HG02678 (cell line): Measurements from ENCODE around the gene ZFHX3.

Experiments used
- ATAC-seq: cut with Tn5 transposase; IDR thresholded peaks from one replicate; pipeline ENCODE4 v1.9.1; 2021; ENCODE audit warnings: mild to moderate bottlenecking, moderate library complexity; ENCODE audit not compliant: unreplicated experiment

ZFHX3 gene

GRCh38 chr16:72811876-72812275, 236.1 kb downstream of the ZFHX3 start:
- ATAC-seq: no peak

- no peak for ATAC-seq
These were observed 236.7 kb downstream of the ZFHX3 start for GRCh38 chr16:72811188-72811720.

DNA sequence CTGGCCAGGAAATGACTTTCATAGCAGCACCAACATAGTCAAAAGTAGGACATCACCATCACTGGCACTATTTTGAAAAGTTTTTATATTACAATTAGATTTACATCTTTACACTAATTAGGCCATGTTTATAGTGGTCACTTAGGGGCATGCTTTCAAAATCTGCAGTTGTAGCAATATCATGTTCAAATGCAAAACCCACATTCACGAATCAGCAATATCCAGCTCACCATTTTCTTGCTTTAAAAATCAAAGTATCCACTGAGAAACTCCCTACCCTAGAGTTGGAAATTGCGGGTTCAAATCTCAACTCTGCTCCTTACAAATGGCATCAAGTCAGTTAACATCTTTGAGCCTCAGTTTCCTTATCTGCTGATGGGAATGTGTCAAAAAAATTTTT, 237.4 kb downstream of the ZFHX3 start:
- ATAC-seq: no peak

DNA sequence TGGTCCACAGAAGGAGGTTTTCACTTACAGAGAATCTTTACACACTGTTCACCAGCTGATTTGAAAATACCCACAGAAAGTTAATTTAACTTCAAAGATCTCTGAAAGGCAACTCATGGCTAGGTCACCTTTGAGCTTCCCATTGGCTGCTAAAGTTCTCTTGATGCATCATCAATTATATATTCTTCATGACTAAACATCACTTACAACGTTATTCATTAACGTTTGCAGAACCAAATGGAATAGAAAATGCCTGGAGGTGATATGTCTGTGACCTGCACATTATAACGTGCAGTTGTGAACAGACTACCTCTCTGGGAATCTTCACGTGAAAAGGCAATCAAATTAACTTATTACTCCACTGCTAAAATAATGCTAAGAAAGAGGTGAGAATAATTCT, 238.5 kb downstream of the ZFHX3 start:
- ATAC-seq: no peak

DNA sequence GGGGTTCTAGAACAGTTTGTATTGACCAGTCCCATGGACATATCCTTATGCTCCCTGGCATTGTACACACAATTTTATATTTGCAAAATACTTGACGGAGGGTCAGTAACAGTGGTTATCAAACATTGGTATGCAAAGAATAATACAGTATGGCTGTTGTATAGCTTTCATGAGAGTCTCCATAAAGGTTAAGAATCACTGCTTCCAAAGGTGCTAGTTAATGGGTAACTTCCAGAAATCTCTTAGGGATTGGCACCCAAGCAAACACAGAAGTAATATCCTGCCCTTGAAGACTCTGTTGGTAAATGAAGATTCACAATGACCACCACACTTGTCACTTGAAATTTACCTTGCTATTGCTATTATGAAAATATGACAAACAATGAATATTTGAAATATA, 239.2 kb downstream of the ZFHX3 start:
- ATAC-seq: no peak

DNA sequence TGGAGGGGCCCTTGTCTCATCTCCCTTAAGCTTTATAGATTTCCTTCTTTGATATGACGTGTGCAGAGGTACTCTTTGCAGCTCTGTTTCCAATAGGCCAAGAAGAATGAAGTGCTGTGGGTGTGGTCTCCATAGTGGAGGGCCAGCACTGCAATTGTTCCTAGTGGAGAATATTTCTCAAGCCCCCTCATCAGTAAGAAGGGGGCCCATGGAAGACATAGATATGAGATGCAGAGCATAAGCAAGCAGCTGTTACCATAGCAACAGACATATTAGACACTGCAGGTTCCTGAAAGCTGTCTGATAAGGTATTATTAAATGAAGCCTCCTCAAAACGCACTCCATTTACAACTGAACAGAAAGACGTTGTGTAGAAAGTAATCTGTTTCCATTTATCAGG, 240.7 kb downstream of the ZFHX3 start:
- ATAC-seq: no peak

DNA sequence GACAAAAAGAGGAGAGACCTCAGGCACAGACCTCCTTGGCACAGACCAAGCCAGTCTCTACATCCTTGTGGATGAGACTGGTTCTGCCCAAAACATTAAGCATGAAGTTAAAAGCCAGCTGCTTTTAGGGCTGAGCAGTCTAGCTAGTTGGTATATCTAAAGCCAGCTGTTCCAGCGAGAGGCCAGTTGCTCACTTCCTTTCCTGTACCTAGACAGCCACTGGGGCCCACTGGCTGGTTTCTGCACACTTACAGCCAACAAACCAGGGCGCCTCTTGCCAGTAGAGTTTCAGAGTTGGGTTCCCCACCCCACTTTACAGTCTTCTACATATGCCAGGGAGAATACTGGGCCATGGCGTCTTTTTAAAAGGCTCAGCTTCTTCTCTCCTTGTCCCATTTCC, 242.4 kb downstream of the ZFHX3 start:
- no peak for ATAC-seq

- ATAC-seq: no peak
These were observed 247.3 kb downstream of the ZFHX3 start for GRCh38 chr16:72800524-72801161.

DNA sequence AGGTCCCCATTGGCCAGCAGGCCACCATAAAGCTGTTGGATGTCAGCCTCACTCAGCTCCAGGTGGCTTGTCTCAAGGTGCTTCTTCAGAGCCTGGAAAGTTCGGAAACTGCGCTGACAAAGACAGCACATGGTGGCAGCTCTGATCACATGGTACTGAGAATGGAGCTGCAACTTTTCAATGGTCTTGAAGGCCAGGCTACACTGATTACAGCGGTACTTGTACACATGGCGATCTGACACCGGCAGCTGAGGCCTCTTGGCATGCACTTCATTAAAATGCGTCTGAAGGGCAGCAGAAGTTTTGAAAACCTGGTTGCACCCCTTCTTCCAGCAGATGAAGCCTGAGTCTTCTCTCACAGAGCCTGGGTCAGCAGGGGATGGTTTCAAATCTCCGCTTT, 249.7 kb downstream of the ZFHX3 start:
- ATAC-seq: no peak

GRCh38 chr16:72797621-72798020, 250.3 kb downstream of the ZFHX3 start:
- ATAC-seq: no peak

- no peak for ATAC-seq
These were observed 251.7 kb downstream of the ZFHX3 start for GRCh38 chr16:72796222-72796621.

GRCh38 chr16:72794986-72795385, 252.9 kb downstream of the ZFHX3 start:
- ATAC-seq: no peak

DNA sequence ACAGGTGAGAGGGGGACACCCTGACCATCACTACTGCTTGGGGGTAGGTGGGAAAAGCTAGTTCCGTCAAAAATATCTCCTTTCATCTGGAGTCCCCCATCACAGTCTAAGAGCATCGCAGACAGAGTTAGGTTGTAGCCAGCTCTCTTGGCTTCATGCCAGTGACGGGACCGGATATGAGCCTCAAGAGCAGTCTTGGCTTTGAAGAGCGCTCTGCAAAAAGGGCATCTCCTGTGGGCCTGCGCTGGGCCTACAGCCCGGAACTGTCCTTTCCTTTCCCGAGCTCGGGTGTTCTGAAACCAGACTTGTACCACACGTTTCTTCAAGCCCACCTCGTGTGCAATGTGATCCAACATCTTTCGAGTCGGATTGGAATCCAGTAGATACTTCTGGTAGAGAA, 253.6 kb downstream of the ZFHX3 start:
- no peak for ATAC-seq

GRCh38 chr16:72793716-72794115, 254.2 kb downstream of the ZFHX3 start:
- no peak for ATAC-seq

DNA sequence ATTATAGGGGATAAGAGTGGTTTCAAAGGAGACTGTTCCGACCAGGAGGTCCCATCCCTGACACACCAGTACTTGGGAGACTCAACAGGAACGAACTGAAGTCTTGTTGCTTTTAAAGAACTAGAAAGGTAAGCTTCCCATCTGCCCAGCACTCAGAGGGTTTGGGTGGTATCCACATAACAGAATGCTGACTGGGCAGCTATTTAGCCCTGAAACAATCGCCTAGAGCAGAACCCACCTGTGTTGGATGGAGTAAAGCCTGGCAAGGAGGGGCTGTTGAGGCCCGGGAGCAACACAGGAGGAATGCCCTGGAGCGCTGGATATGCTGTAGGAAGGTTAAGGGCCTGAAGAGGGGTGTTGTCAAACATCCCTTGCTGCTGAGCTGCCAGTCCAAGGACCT, 254.9 kb downstream of the ZFHX3 start:
- ATAC-seq: no peak

GRCh38 chr16:72791786-72792185, 256.1 kb downstream of the ZFHX3 start:
- no peak for ATAC-seq

DNA sequence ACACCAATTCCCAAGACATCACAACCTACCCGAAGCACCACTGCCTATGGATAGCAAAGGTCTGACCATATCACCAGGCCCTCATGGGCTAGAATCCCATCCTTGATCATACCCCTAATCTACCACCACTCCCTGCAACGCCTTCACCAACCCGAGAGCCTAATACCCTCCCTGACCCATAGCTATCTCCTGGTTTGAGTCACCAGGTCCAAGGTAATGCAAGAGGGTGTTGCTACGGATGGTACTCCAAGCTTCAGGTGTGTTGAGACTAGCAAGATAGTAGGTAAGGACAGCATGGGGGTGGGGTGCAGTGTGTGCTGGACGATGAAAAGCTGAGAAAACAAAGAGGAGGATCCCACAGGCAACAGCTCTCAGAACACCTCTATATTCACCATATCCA, 258.0 kb downstream of the ZFHX3 start:
- no peak for ATAC-seq

DNA sequence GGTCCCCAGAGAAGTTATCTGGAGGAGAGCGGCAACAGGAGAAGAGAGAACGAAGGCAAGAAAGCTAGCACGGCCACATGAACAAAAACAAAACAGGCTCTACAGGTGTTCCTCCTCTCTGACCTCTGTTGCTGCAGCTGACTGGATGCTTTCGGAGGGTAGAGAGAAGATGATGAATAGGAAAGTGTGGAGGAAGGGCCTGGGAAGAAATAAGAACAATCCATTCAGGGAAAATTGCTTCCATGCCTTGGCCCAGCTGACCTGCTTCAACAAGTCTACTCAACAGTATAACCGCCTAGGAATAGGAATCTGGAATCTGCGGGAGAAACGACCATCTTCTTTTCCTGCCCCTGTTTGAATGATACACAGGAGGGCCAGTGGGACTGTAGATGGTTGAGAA, 258.5 kb downstream of the ZFHX3 start:
- ATAC-seq: no peak

GRCh38 chr16:72788269-72788809, 259.6 kb downstream of the ZFHX3 start:
- no peak for ATAC-seq

- ATAC-seq: peak; percentile 90
These were observed 260.2 kb downstream of the ZFHX3 start for GRCh38 chr16:72787514-72788268.

GRCh38 chr16:72787130-72787513, 260.8 kb downstream of the ZFHX3 start:
- peak; percentile 6 for ATAC-seq

DNA sequence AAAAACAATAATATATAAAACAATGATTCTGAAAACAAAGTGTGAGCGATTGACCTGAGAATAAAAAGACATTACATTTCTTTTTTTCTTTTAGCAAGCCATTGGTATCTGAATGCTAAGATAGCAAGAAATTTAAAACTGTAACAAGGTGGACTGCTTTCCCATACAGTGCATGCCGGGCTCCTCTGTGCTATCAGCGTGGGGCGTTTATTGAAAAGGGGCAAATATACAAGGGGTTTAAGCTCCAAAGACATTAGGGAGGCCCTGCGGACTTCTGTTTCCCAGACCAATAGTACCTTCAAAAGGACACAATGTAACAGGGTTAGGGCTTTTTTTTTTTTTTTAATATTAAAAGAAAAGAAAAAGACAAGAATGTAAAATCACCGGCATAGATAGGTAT, 261.3 kb downstream of the ZFHX3 start:
- no peak for ATAC-seq
